ENCODE data around the gene OGFOD3. TPM values are rescaled to one million over a fixed set of nuclear protein-coding genes. Genes with fewer than 3 reads are reported as not detected.
"Not testable (repeated sequence)": the region's sequence is repeated elsewhere in the genome, so short reads cannot be mapped to it uniquely, and the experiment has no call there.

OGFOD3 gene
- total RNA-seq, 1 donor from 2014 or later = 22.8 TPM

- no peak for DNase-seq
Observed at GRCh38 chr17:82386881-82387704, 31.3 kb downstream of the OGFOD3 start.

- no peak for DNase-seq
Observed at GRCh38 chr17:82386255-82386831, 32.0 kb downstream of the OGFOD3 start.

- DNase-seq = peak; percentile 85
Observed at GRCh38 chr17:82385559-82386254, 32.7 kb downstream of the OGFOD3 start.

GRCh38 chr17:82384730-82385481 is 33.5 kb downstream of the OGFOD3 start:
- peak; percentile 70 for DNase-seq

- DNase-seq = peak; percentile 57
Observed at GRCh38 chr17:82384051-82384729, 34.2 kb downstream of the OGFOD3 start.

- DNase-seq = peak; percentile 47
Observed at GRCh38 chr17:82383411-82383810, 35.0 kb downstream of the OGFOD3 start.

GRCh38 chr17:82382933-82383255 is 35.5 kb downstream of the OGFOD3 start:
- DNase-seq = no peak

GRCh38 chr17:82382220-82382932 is 36.0 kb downstream of the OGFOD3 start:
- not testable (repeated sequence) for DNase-seq

- DNase-seq = not testable (repeated sequence)
Observed at GRCh38 chr17:82381703-82382009, 36.7 kb downstream of the OGFOD3 start.

- peak; percentile 79 for DNase-seq
Observed at GRCh38 chr17:82380860-82381702, 37.3 kb downstream of the OGFOD3 start.

GRCh38 chr17:82378741-82379021 is 39.7 kb downstream of the OGFOD3 start:
- DNase-seq = no peak

GRCh38 chr17:82377924-82378740 is 40.3 kb downstream of the OGFOD3 start:
- no peak for DNase-seq

- not testable (repeated sequence) for DNase-seq
Observed at GRCh38 chr17:82377294-82377693, 41.1 kb downstream of the OGFOD3 start.

- DNase-seq = no peak
Observed at GRCh38 chr17:82376042-82376730, 42.2 kb downstream of the OGFOD3 start.

GRCh38 chr17:82375359-82376041 is 42.9 kb downstream of the OGFOD3 start:
- DNase-seq = no peak

- DNase-seq = no peak
Observed at GRCh38 chr17:82374626-82375331, 43.6 kb downstream of the OGFOD3 start.

- no peak for DNase-seq
Observed at GRCh38 chr17:82373731-82374625, 44.4 kb downstream of the OGFOD3 start.
